WTC11 (cell line): ENCODE data around the gene FGD5. TPM values are rescaled to one million over a fixed set of nuclear protein-coding genes. Genes with fewer than 3 reads are reported as not detected.

Experiments used
- ATAC-seq: fragments of 200-7000 bp; cut with Tn5 transposase; 2 replicates; pipeline ENCODE4 v1.10.0; 2021; ENCODE audit warnings: mild to moderate bottlenecking, moderate library complexity
- CTCF ChIA-PET: fragments of 300-600 bp; sonication (Branson Sonifier 250); formaldehyde crosslinking; loops from one replicate; lab custom pipeline; 2021; ENCODE audit warnings: antibody characterized with exemption; lab: Charles Lee
- POLR2A ChIA-PET: fragments of 350-600 bp; sonication (Branson Sonifier 250); formaldehyde crosslinking; loops from one replicate; lab custom pipeline; 2021; ENCODE audit warnings: antibody characterized with exemption; lab: Charles Lee
- DNase-seq: peaks from one replicate; pipeline ENCODE4 v3.0.0; 2021; ENCODE audit warnings: low spot score
- H3K27ac Mint-ChIP-seq: 2 replicates; pipeline ENCODE4 v1.8.0; 2021; ENCODE audit warnings: mixed read lengths
- H3K27me3 Mint-ChIP-seq: 2 replicates; pipeline ENCODE4 v1.8.0; 2021; ENCODE audit warnings: low read depth, mild to moderate bottlenecking, moderate library complexity, mixed read lengths
- H3K36me3 Mint-ChIP-seq: 2 replicates; pipeline ENCODE4 v1.8.0; 2021; ENCODE audit warnings: mixed read lengths
- H3K4me1 Mint-ChIP-seq: 2 replicates; pipeline ENCODE4 v1.8.0; 2022; ENCODE audit warnings: mixed read lengths
- H3K4me3 Mint-ChIP-seq: 2 replicates; pipeline ENCODE4 v1.8.0; 2021; ENCODE audit warnings: mild to moderate bottlenecking, moderate library complexity, mixed read lengths
- H3K9me3 Mint-ChIP-seq: 2 replicates; pipeline ENCODE4 v1.8.0; 2021; ENCODE audit warnings: mixed read lengths
- AR ChIP-seq: fragments of 250-450 bp; sonication (Bioruptor Pico); IDR thresholded peaks from 2 replicates; pipeline ENCODE4 v1.9.0; 2021; ENCODE audit warnings: mild to moderate bottlenecking
- CTCF ChIP-seq: fragments of 200-600 bp; IDR thresholded peaks from 2 replicates; pipeline ENCODE4 v1.8.0; 2022; ENCODE audit warnings: antibody characterized with exemption
- ESRRA ChIP-seq: sonication (generic); formaldehyde crosslinking; IDR thresholded peaks from 2 replicates; pipeline ENCODE4 v1.8.1; 2022; ENCODE audit warnings: mild to moderate bottlenecking, missing genetic modification reagents, borderline replicate concordance
- GABPB1 ChIP-seq: sonication (generic); formaldehyde crosslinking; IDR thresholded peaks from 2 replicates; pipeline ENCODE4 v1.8.1; 2023; ENCODE audit warnings: mild to moderate bottlenecking, missing genetic modification reagents
- GTF2I ChIP-seq: fragments of 250-450 bp; sonication (Bioruptor Pico); conservative IDR thresholded peaks from 2 replicates; pipeline ENCODE4 v1.4.0; 2021; ENCODE audit warnings: mild to moderate bottlenecking
- HMGA2 ChIP-seq: fragments of 250-450 bp; sonication (Bioruptor Pico); IDR thresholded peaks from 2 replicates; pipeline ENCODE4 v1.4.0; 2021; ENCODE audit warnings: mild to moderate bottlenecking, moderate library complexity
- HMGXB4 ChIP-seq: sonication (generic); formaldehyde crosslinking; IDR thresholded peaks from 2 replicates; pipeline ENCODE4 v1.8.1; 2023; ENCODE audit warnings: mild to moderate bottlenecking, moderate library complexity, missing genetic modification reagents
- JUN ChIP-seq: sonication (generic); formaldehyde crosslinking; IDR thresholded peaks from 2 replicates; pipeline ENCODE4 v1.8.0; 2023; ENCODE audit warnings: mild to moderate bottlenecking, missing genetic modification reagents
- NFATC4 ChIP-seq: fragments of 250-450 bp; sonication (Bioruptor Pico); IDR thresholded peaks from 2 replicates; pipeline ENCODE4 v1.9.0; 2021; ENCODE audit warnings: mild to moderate bottlenecking
- NR3C1 ChIP-seq: sonication (generic); formaldehyde crosslinking; conservative IDR thresholded peaks from 2 replicates; pipeline ENCODE4 v1.8.1; 2023; ENCODE audit warnings: low read depth, mild to moderate bottlenecking, missing genetic modification reagents
- ZBTB21 ChIP-seq: sonication (generic); formaldehyde crosslinking; IDR thresholded peaks from 2 replicates; pipeline ENCODE4 v1.8.1; 2023; ENCODE audit warnings: mild to moderate bottlenecking, missing genetic modification reagents, borderline replicate concordance
- ZBTB43 ChIP-seq: sonication (generic); formaldehyde crosslinking; IDR thresholded peaks from 2 replicates; pipeline ENCODE4 v1.8.1; 2023; ENCODE audit warnings: mild to moderate bottlenecking, missing genetic modification reagents
- ZMAT4 ChIP-seq: fragments of 250-450 bp; sonication (Bioruptor Pico); IDR thresholded peaks from 2 replicates; pipeline ENCODE4 v1.9.0; 2021; ENCODE audit warnings: mild to moderate bottlenecking
- ZNF232 ChIP-seq: sonication (generic); formaldehyde crosslinking; IDR thresholded peaks from 2 replicates; pipeline ENCODE4 v1.8.0; 2022; ENCODE audit warnings: mild to moderate bottlenecking, missing genetic modification reagents
- ZNF396 ChIP-seq: fragments of 250-450 bp; sonication (Bioruptor Pico); IDR thresholded peaks from 2 replicates; pipeline ENCODE4 v1.8.0; 2021; ENCODE audit warnings: mild to moderate bottlenecking, moderate library complexity, borderline replicate concordance
- ZNF416 ChIP-seq: fragments of 250-450 bp; sonication (Bioruptor Pico); IDR thresholded peaks from 2 replicates; pipeline ENCODE4 v1.9.0; 2021; ENCODE audit warnings: mild to moderate bottlenecking, inconsistent platforms
- ZNF512 ChIP-seq: sonication (generic); formaldehyde crosslinking; IDR thresholded peaks from 2 replicates; pipeline ENCODE4 v1.8.1; 2022; ENCODE audit warnings: missing genetic modification reagents, borderline replicate concordance
- ZSCAN18 ChIP-seq: fragments of 250-450 bp; sonication (Bioruptor Pico); IDR thresholded peaks from 2 replicates; pipeline ENCODE4 v2.1.2; 2022; ENCODE audit warnings: mild to moderate bottlenecking, moderate library complexity
- total RNA-seq: library from RNA; stranded (reverse); gene quantifications from 3 replicates; pipeline ENCODE4 v1.2.3, GENCODE V29; 2021
- TF ChIP-seq, protein P1 (sequence below): sonication (generic); formaldehyde crosslinking; IDR thresholded peaks from 2 replicates; pipeline ENCODE4 v1.8.1; 2022; ENCODE audit warnings: low read depth, mild to moderate bottlenecking, moderate library complexity, missing genetic modification reagents, borderline replicate concordance

FGD5 gene
- total RNA-seq, 1 experiment from 2014 or later, result 18.3 TPM

DNA sequence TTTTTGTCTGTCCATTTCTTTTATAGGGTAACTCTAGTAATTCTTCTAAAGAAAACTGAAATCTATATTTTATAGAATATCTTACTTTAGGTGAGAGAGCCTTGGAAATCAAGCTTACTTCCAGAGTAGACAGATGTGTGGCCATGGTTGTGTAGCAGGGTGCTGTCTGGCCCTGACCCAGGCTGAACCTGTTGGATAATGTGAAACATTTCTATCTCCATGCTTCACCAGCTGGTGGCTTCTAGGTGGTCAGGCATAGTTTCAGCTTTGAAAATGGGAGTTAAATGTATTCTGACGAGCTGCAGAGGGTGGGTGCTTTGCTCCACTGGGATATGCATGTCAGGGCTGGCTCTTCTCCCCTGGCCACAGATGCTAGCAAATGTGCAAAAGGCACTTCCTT lies 107.8 kb downstream of the FGD5 start (continued):
- TF ChIP-seq ZBTB21, result no peak

DNA sequence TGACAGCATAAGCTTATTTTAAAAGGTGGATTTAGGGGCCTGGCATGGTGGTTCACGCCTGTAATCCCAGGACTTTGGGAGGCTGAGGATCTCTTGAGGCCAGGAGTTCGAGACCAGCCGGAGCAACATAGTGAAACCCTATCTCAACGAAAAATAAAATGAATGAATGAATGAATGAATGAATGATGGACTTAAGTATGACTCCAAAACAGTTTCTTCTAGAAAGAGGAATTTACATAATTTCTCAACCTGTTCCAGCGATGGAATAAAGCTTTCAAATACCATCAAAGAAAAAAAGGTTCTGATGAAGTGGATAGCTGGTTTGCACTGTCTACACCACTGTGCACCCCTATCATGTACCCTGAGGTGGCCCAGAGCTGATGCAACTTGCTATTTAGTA lies 108.5 kb downstream of the FGD5 start:
- Mint-ChIP-seq H3K36me3 (no peaks in the 10 kb centered on the region), H3K27ac (no peak overlapping the region), H3K27me3 (no peaks in the 10 kb centered on the region), H3K4me1 (peaks cover 6% of the 10 kb centered on the region), H3K4me3 (no peak overlapping the region), H3K9me3 (no peaks in the 10 kb centered on the region)
- no peak for TF ChIP-seq CTCF
- no peak for TF ChIP-seq NR3C1
- TF ChIP-seq, protein P1, sequence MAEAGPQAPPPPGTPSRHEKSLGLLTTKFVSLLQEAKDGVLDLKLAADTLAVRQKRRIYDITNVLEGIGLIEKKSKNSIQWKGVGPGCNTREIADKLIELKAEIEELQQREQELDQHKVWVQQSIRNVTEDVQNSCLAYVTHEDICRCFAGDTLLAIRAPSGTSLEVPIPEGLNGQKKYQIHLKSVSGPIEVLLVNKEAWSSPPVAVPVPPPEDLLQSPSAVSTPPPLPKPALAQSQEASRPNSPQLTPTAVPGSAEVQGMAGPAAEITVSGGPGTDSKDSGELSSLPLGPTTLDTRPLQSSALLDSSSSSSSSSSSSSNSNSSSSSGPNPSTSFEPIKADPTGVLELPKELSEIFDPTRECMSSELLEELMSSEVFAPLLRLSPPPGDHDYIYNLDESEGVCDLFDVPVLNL, result no peak
- TF ChIP-seq ZBTB43 (CRISPR knock-in tag), result no peak
- TF ChIP-seq HMGXB4 (CRISPR knock-in tag), result no peak
- no peak for TF ChIP-seq ZSCAN18 (CRISPR knock-in tag)
- no peak for TF ChIP-seq NFATC4 (CRISPR knock-in tag)
- no peak for TF ChIP-seq ZMAT4 (CRISPR knock-in tag)
- TF ChIP-seq JUN (CRISPR knock-in tag), result no peak
- ATAC-seq (no peak), DNase-seq (no peak)
- ChIA-PET POLR2A (no interaction called here), CTCF (interaction anchor here (0.7 to 2.4 kb wide), 6 partner anchors 10 to 147 kb away, joined by 3 to 12 read pairs (median 4); no protein-coding TSS in a partner anchor)

GRCh38 chr3:14929310-14930074 lies 110.7 kb downstream of the FGD5 start:
- H3K27ac Mint-ChIP-seq, result no peak overlapping the region
- DNase-seq (no peak), ATAC-seq (no peak)
- no peaks in the 10 kb centered on the region for H3K36me3 Mint-ChIP-seq
- H3K4me3 Mint-ChIP-seq, result no peak overlapping the region
- POLR2A ChIA-PET, result no interaction called here
- H3K9me3 Mint-ChIP-seq, result no peaks in the 10 kb centered on the region
- CTCF ChIA-PET, result no interaction called here
- no peaks in the 10 kb centered on the region for H3K27me3 Mint-ChIP-seq
- H3K4me1 Mint-ChIP-seq, result peaks cover 6% of the 10 kb centered on the region
- TF ChIP-seq ESRRA, result no peak
- no peak for TF ChIP-seq GTF2I (CRISPR knock-in tag)
- TF ChIP-seq HMGA2 (CRISPR knock-in tag), result no peak
- no peak for TF ChIP-seq ZNF232
- TF ChIP-seq, protein P1, result no peak
- no peak for TF ChIP-seq ZNF416 (CRISPR knock-in tag)
- TF ChIP-seq GABPB1, result no peak
- TF ChIP-seq AR (CRISPR knock-in tag), result no peak
- TF ChIP-seq ZNF512 (CRISPR knock-in tag), result no peak
- TF ChIP-seq ZNF396, result no peak
